GM23248 (cell line): ENCODE data around the gene TCF12.

ENCODE experiments used
- EZH2 ChIP-seq: fragments of 200-600 bp; sonication (generic); IDR thresholded peaks from 2 replicates; pipeline ENCODE4 v1.6.1; 2018; ENCODE audit warnings: antibody characterized with exemption, mild to moderate bottlenecking; ENCODE audit not compliant: insufficient read depth, poor library complexity, severe bottlenecking
- EZH2phosphoT487 ChIP-seq: fragments of 200-600 bp; sonication (generic); IDR thresholded peaks from 2 replicates; pipeline ENCODE4 v1.6.1; 2018; ENCODE audit warnings: antibody characterized with exemption, moderate library complexity, mild to moderate bottlenecking, low read depth; ENCODE audit not compliant: insufficient read depth

DNA sequence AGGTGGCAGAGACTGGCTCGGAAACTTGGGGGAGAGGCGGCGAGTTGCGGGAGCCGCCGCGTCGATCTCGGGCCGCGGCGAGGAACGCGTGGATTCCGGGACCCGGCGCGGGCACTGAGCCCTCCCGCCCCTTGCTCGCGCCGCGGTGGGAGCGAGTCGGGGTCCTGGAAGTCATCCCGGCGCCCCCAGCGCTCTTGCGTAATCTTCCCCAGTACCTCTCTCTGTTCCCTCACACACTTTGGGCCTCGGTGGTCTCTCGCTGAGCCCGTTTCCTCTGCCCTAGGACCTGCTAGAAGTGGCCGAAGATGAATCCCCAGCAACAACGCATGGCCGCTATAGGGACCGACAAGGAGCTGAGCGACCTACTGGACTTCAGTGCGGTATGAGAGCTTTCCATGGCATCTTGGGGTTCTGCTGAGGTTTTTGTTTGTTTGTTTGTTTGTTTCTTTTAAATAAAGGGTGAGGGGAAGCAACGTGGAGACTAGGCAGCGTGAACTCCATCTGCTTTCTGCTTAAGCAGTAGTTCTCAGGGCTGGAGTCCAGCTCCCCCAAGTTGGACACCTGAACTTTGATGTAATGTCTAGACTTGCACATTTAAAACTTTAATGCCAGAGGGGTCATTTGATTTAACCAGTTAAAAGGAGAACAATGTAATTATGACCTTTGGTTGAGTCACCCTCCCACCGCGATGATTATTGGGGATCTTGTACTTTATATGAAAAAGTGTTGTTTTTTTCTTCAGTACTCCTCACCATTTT, 1.3 kb downstream of the TCF12 start:
- TF ChIP-seq EZH2 (no peak), EZH2phosphoT487 (no peak)
